Keratinocyte (primary cell): ENCODE measurements around the gene GPATCH1.
"Not testable (repeated sequence)": the region's sequence is repeated elsewhere in the genome, so short reads cannot be mapped to it uniquely, and the experiment has no call there.

Experiments
- EZH2 ChIP-seq: IDR thresholded peaks from one replicate; pipeline ENCODE4 v1.6.1; 2012; ENCODE audit warnings: inconsistent platforms, mild to moderate bottlenecking, low read length, moderate library complexity
- TF ChIP-seq, protein P1 (sequence below), 3 experiments: IDR thresholded peaks in 1 of 3; conservative IDR thresholded peaks in 1 of 3; optimal IDR thresholded peaks in 1 of 3; 2 replicates in 2 of 3; 3 replicates in 1 of 3; pipeline versions ENCODE3 to v1.5.1; 2011; ENCODE audit warnings: low read length in 3 of 3, mild to moderate bottlenecking in 3 of 3, moderate library complexity in 2 of 3, control low read depth in 1 of 3, inconsistent platforms in 1 of 3; ENCODE audit not compliant: insufficient read depth in 2 of 3; ENCODE audit errors: extremely low read depth in 1 of 3

DNA sequence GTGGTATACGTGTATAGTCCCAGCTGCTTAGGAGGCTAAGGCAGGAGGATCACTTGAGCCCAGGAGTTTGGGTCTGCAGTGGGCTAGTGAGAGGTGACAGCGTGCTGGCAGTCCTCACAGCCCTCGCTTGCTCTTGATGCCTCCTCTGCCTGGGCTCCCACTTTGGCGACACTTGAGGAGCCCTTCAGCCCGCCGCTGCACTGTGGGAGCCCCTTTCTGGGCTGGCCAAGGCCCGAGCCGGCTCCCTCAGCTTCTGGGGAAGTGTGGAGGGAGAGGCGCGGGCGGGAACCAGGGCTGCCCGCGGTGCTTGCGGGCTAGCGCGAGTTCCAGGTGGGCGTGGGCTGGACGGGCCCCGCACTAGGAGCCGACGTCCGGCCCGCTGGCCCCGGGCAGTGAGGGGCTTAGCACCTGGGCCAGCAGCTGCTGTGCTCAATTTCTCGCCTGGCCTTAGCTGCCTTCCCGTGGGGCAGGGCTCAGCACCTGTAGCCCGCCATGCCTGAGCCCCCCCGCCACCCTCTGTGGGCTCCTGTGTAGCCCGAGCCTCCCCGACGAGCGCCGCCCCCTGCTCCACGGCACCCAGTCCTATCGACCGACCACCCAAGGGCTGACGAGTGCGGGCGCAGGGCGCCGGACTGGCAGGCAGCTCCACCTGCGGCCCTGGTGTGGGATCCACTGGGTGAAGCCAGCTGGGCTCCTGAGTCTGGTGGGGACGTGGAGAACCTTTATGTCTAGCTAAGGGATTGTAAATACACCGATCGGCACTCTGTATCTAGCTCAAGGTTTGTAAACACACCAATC lies 44.4 kb upstream of the GPATCH1 start:
- TF ChIP-seq, protein P1, sequence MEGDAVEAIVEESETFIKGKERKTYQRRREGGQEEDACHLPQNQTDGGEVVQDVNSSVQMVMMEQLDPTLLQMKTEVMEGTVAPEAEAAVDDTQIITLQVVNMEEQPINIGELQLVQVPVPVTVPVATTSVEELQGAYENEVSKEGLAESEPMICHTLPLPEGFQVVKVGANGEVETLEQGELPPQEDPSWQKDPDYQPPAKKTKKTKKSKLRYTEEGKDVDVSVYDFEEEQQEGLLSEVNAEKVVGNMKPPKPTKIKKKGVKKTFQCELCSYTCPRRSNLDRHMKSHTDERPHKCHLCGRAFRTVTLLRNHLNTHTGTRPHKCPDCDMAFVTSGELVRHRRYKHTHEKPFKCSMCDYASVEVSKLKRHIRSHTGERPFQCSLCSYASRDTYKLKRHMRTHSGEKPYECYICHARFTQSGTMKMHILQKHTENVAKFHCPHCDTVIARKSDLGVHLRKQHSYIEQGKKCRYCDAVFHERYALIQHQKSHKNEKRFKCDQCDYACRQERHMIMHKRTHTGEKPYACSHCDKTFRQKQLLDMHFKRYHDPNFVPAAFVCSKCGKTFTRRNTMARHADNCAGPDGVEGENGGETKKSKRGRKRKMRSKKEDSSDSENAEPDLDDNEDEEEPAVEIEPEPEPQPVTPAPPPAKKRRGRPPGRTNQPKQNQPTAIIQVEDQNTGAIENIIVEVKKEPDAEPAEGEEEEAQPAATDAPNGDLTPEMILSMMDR (optimal IDR thresholded peaks at IDR 0.05 in 1 of 3, IDR thresholded peaks at IDR 0.05 in 1 of 3, conservative IDR thresholded peaks at IDR 0.05 in 1 of 3; ENCODE audit: extremely low read depth in 1 of 3, insufficient read depth in 2 of 3, low read length in 3 of 3), result not testable (repeated sequence)
- TF ChIP-seq EZH2, result not testable (repeated sequence)
